Gastrocnemius medialis (tissue), 4 donors: ENCODE measurements around the gene RIC8A. TPM values are rescaled to one million over a fixed set of nuclear protein-coding genes. Genes with fewer than 3 reads are reported as not detected.
A peak's percentile ranks its signal among the peaks of the same experiment; 100 is the strongest.

Experiments
- ATAC-seq, 2 donors: fragments of 150-250 bp; one replicate each; pipeline ENCODE4 v1.9.1; 2016
- DNase-seq, 2 donors: peaks; one replicate each; pipeline ENCODE4 v3.0.0-alpha.2; 2019
- H3K27ac ChIP-seq, 4 donors: fragments of 200-600 bp; sonication (generic); 1 replicate in 1 of 4; 2 replicates in 3 of 4; pipeline ENCODE4 v1.5.1; 2016 to 2018; ENCODE audit warnings: mild to moderate bottlenecking in 2 of 4, moderate library complexity in 1 of 4
- H3K27me3 ChIP-seq, 3 donors: fragments of 200-600 bp; sonication (generic) in 2 of 3; 1 replicate in 1 of 3; 2 replicates in 2 of 3; pipeline versions ENCODE4 v1.5.1 to v1.6.0; 2016 to 2019; ENCODE audit warnings: mild to moderate bottlenecking in 1 of 3, moderate library complexity in 1 of 3
- H3K36me3 ChIP-seq, 2 donors: fragments of 200-600 bp; sonication (generic) in 1 of 2; one replicate each; pipeline ENCODE4 v1.5.1; 2017 to 2018
- H3K4me1 ChIP-seq, 2 donors: fragments of 200-600 bp; sonication (generic) in 1 of 2; one replicate each; pipeline ENCODE4 v1.5.1; 2016 to 2017; ENCODE audit warnings: mild to moderate bottlenecking in 2 of 2
- H3K4me3 ChIP-seq, 4 donors: fragments of 200-600 bp; sonication (generic) in 3 of 4; 1 replicate in 1 of 4; 2 replicates in 3 of 4; pipeline ENCODE4 v1.5.1; 2016 to 2019; ENCODE audit warnings: mild to moderate bottlenecking in 2 of 4
- H3K9me3 ChIP-seq, 3 donors: fragments of 200-600 bp; sonication (generic) in 2 of 3; 1 replicate in 1 of 3; 2 replicates in 2 of 3; pipeline ENCODE4 v1.5.1; 2016 to 2019
- CTCF ChIP-seq, 5 experiments: fragments of 450-650 bp in 3 of 5; fragments of 200-600 bp in 2 of 5; sonication (generic) in 2 of 5; IDR thresholded peaks in 4 of 5; conservative IDR thresholded peaks in 1 of 5; 1 replicate in 4 of 5; 2 replicates in 1 of 5; pipeline ENCODE4 v1.5.1; 2016 to 2019; ENCODE audit warnings: antibody characterized with exemption in 5 of 5, mild to moderate bottlenecking in 3 of 5, moderate library complexity in 3 of 5
- POLR2A ChIP-seq, 2 donors: fragments of 450-650 bp; IDR thresholded peaks; one replicate each; pipeline ENCODE4 v1.6.1; 2017; ENCODE audit warnings: antibody characterized with exemption in 2 of 2, mild to moderate bottlenecking in 2 of 2, moderate library complexity in 2 of 2
- in situ Hi-C, 4 donors: fragments of 200-750 bp; cut with MboI; loops; one replicate each; pipeline versions ENCODE4 v1.15.0 to v1.8.0; 2017; ENCODE audit warnings: low sequenced_read_pairs in 4 of 4
- intact Hi-C: fragments of 100-400 bp; cut with DNase I; formaldehyde crosslinking; loops from one replicate; pipeline ENCODE4 v1.15.1; 2023; ENCODE audit warnings: low total_unique reads
- total RNA-seq, 4 donors: library from RNA; depleted of rRNA; stranded (reverse); fragments of >200 nt; gene quantifications; one replicate each; pipeline versions ENCODE4 v1.1.0 to v1.2.3, GENCODE V29; 2016

The RIC8A gene
- total RNA-seq, 4 donors from 2014 or later, result 35.6 to 68.5 (median 47.8) TPM

GRCh38 chr11:207863-208180 is 314 bp downstream of the RIC8A start:
- peak overlapping the region; percentile 72 to 99 (median 84) for H3K4me3 ChIP-seq
- DNase-seq, result no peak
- peak overlapping the region; percentile 95 to 100 (median 98) for H3K27ac ChIP-seq
- intact Hi-C loops, result loop anchor here (1.0 to 10.0 kb wide), 4 partner anchors 28 to 299 kb away; partner anchors contain the start of genes ANO9, PSMD13, RNH1 and SIRT3
- in situ Hi-C loops, result no loop called here
- peak; percentile 36 to 47 for ATAC-seq
- no peaks in the 10 kb centered on the region for H3K9me3 ChIP-seq
- H3K4me1 ChIP-seq, result peaks cover 26 to 41% of the 10 kb centered on the region in 2 donors
- H3K36me3 ChIP-seq, result peaks cover 0 to 57% of the 10 kb centered on the region in 2 donors
- no peaks in the 10 kb centered on the region for H3K27me3 ChIP-seq
- TF ChIP-seq CTCF (IDR thresholded peaks at IDR 0.05 in 4 of 5, conservative IDR thresholded peaks at IDR 0.05 in 1 of 5) (no peak), POLR2A (IDR thresholded peaks at IDR 0.05) (no peak)

GRCh38 chr11:208181-208916 is 841 bp downstream of the RIC8A start:
- peak; percentile 53 to 56 for ATAC-seq
- Histone ChIP-seq H3K9me3 (no peaks in the 10 kb centered on the region), H3K4me1 (peaks cover 26 to 41% of the 10 kb centered on the region in 2 donors), H3K27me3 (no peaks in the 10 kb centered on the region), H3K4me3 (peak overlapping the region; percentile 72 to 99 (median 84)), H3K36me3 (peaks cover 0 to 57% of the 10 kb centered on the region in 2 donors), H3K27ac (peak overlapping the region; percentile 95 to 100 (median 98))
- in situ Hi-C loops (no loop called here), intact Hi-C loops (loop anchor here (1.0 to 10.0 kb wide), 4 partner anchors 28 to 299 kb away; partner anchors contain the start of genes ANO9, PSMD13, RNH1 and SIRT3)
- peak; percentile 58 to 74 for DNase-seq
- TF ChIP-seq POLR2A (IDR thresholded peaks at IDR 0.05) (peak; percentile 87 to 91), CTCF (IDR thresholded peaks at IDR 0.05 in 4 of 5, conservative IDR thresholded peaks at IDR 0.05 in 1 of 5) (no peak)

GRCh38 chr11:208917-209260 is 1.4 kb downstream of the RIC8A start:
- peak overlapping the region; percentile 72 to 99 (median 84) for H3K4me3 ChIP-seq
- intact Hi-C loops (loop anchor here (1.0 to 10.0 kb wide), 4 partner anchors 27 to 298 kb away; partner anchors contain the start of genes ANO9, PSMD13, RNH1 and SIRT3), in situ Hi-C loops (no loop called here)
- H3K27me3 ChIP-seq, result no peaks in the 10 kb centered on the region
- TF ChIP-seq POLR2A (IDR thresholded peaks at IDR 0.05) (no peak), CTCF (IDR thresholded peaks at IDR 0.05 in 4 of 5, conservative IDR thresholded peaks at IDR 0.05 in 1 of 5) (no peak)
- DNase-seq, result no peak
- peak overlapping the region; percentile 95 to 100 (median 98) for H3K27ac ChIP-seq
- no peaks in the 10 kb centered on the region for H3K9me3 ChIP-seq
- H3K36me3 ChIP-seq, result peaks cover 0 to 60% of the 10 kb centered on the region in 2 donors
- ATAC-seq, result no peak
- H3K4me1 ChIP-seq, result peaks cover 28 to 41% of the 10 kb centered on the region in 2 donors

GRCh38 chr11:209275-210121 is 2.0 kb downstream of the RIC8A start:
- Histone ChIP-seq H3K9me3 (no peaks in the 10 kb centered on the region), H3K4me1 (peaks cover 32 to 41% of the 10 kb centered on the region in 2 donors), H3K27ac (peak overlapping the region; percentile 95 to 100 (median 98)), H3K36me3 (peaks cover 0 to 62% of the 10 kb centered on the region in 2 donors), H3K27me3 (no peaks in the 10 kb centered on the region), H3K4me3 (peak overlapping the region; percentile 72 to 99 (median 84))
- in situ Hi-C loops (no loop called here), intact Hi-C loops (loop anchor here (5.0 to 10.0 kb wide), 3 partner anchors 143 to 298 kb away; partner anchors contain the start of genes ANO9 and RNH1)
- no peak for DNase-seq
- no peak for ATAC-seq
- no peak for TF ChIP-seq CTCF (IDR thresholded peaks at IDR 0.05 in 4 of 5, conservative IDR thresholded peaks at IDR 0.05 in 1 of 5)
- no peak for TF ChIP-seq POLR2A (IDR thresholded peaks at IDR 0.05)
